HCT116 (cell line): ENCODE data around the gene XYLT1. TPM values are rescaled to one million over a fixed set of nuclear protein-coding genes. Genes with fewer than 3 reads are reported as not detected.

Experiments used
- ATAC-seq: fragments of 200-7000 bp; cut with Tn5 transposase; 2 replicates; pipeline ENCODE4 v1.9.1; 2020; ENCODE audit warnings: mild to moderate bottlenecking, moderate library complexity
- BruUV-seq: library from RNA; stranded (reverse); fragments of 400-500 nt; replicated peaks from 2 replicates; lab custom pipeline; 2021; lab: Mats Ljungman, UMichigan
- CTCF ChIA-PET: fragments of 300-600 bp; sonication (Branson Sonifier 250); formaldehyde crosslinking; loops from one replicate; lab custom pipeline; 2021; ENCODE audit warnings: antibody characterized with exemption; lab: Charles Lee
- POLR2A ChIA-PET: fragments of 300-600, 350-600 bp; sonication (Branson Sonifier 250); formaldehyde crosslinking; loops from one replicate; lab custom pipeline; 2021; ENCODE audit warnings: antibody characterized with exemption; lab: Charles Lee
- RAD21 ChIA-PET, 2 experiments: fragments of 300-600 bp; sonication (Branson Sonifier 250); formaldehyde crosslinking; loops; one replicate each; lab custom pipeline; 2023; ENCODE audit warnings: low total read pairs in 2 of 2; ENCODE audit not compliant: uncharacterized antibody in 2 of 2, unreplicated experiment in 2 of 2, low non-redundant PET in 1 of 2; lab: Charles Lee
- DNase-seq: peaks from one replicate; pipeline ENCODE4 v3.0.0-alpha.2; 2010; ENCODE audit warnings: low read depth, low spot score
- H2AFZ ChIP-seq: fragments of 200-600 bp; shearing (Covaris generic), sonication (generic); 2 replicates; pipeline ENCODE4 v1.6.1; 2017; ENCODE audit warnings: low read depth, mixed run types, mixed read lengths, antibody characterized with exemption, low read length; ENCODE audit not compliant: poor library complexity, severe bottlenecking
- H3K27ac ChIP-seq: 2 replicates; pipeline ENCODE4 v1.5.1; 2012; ENCODE audit warnings: low read depth, low read length
- H3K27me3 ChIP-seq: fragments of 200-600 bp; sonication (generic); 2 replicates; pipeline ENCODE4 v1.6.1; 2016; ENCODE audit warnings: mixed run types, low read length, mixed read lengths; ENCODE audit not compliant: insufficient read depth
- H3K36me3 ChIP-seq, 2 experiments: fragments of 200-500 bp in 1 of 2; fragments of 200-600 bp in 1 of 2; sonication (Bioruptor generic) in 1 of 2; sonication (generic) in 1 of 2; 2 replicates each; pipeline versions ENCODE4 v1.5.1 to v1.6.1; 2014 to 2016; ENCODE audit warnings: low read length in 2 of 2, inconsistent platforms in 1 of 2, mixed read lengths in 1 of 2, mixed run types in 1 of 2; ENCODE audit not compliant: insufficient read depth in 2 of 2, control insufficient read depth in 1 of 2
- H3K4me1 ChIP-seq, 2 experiments: fragments of 200-600 bp in 1 of 2; sonication (generic) in 1 of 2; 2 replicates each; pipeline versions ENCODE4 v1.5.1 to v1.6.1; 2012 to 2017; ENCODE audit warnings: low read length in 2 of 2, inconsistent platforms in 1 of 2, mild to moderate bottlenecking in 1 of 2, mixed read lengths in 1 of 2, mixed run types in 1 of 2, moderate library complexity in 1 of 2; ENCODE audit not compliant: insufficient read depth in 2 of 2, control insufficient read depth in 1 of 2
- H3K4me2 ChIP-seq: fragments of 200-600 bp; sonication (generic); 2 replicates; pipeline ENCODE4 v1.6.1; 2017; ENCODE audit warnings: mixed run types, low read length, mixed read lengths
- H3K4me3 ChIP-seq, 2 experiments: fragments of 200-600 bp in 1 of 2; sonication (generic) in 1 of 2; replicated peaks in 1 of 2; 2 replicates each; pipeline ENCODE4 v1.5.1; 2011 to 2016; ENCODE audit warnings: low read length in 2 of 2, control low read depth in 1 of 2, low read depth in 1 of 2, mild to moderate bottlenecking in 1 of 2, mixed read lengths in 1 of 2, mixed run types in 1 of 2
- H3K79me2 ChIP-seq: fragments of 200-600 bp; sonication (generic); 2 replicates; pipeline ENCODE4 v1.6.1; 2017; ENCODE audit warnings: mild to moderate bottlenecking, mixed run types, low read length, moderate library complexity, mixed read lengths; ENCODE audit not compliant: insufficient read depth
- H3K9ac ChIP-seq: fragments of 200-600 bp; sonication (generic); 2 replicates; pipeline ENCODE4 v1.6.1; 2016; ENCODE audit warnings: low read length, mixed read lengths
- H3K9me2 ChIP-seq: fragments of 200-600 bp; sonication (generic), shearing (Covaris generic); 2 replicates; pipeline ENCODE4 v1.6.1; 2017; ENCODE audit warnings: mixed run types, mild to moderate bottlenecking, moderate library complexity; ENCODE audit not compliant: insufficient read depth
- H3K9me3 ChIP-seq, 2 experiments: fragments of 200-500 bp in 1 of 2; fragments of 200-600 bp in 1 of 2; sonication (Bioruptor generic) in 1 of 2; sonication (generic) in 1 of 2; 2 replicates each; pipeline ENCODE4 v1.6.1; 2014 to 2017; ENCODE audit warnings: low read length in 2 of 2, mixed read lengths in 2 of 2, inconsistent platforms in 1 of 2, low read depth in 1 of 2, mild to moderate bottlenecking in 1 of 2, mixed run types in 1 of 2, moderate library complexity in 1 of 2; ENCODE audit not compliant: control insufficient read depth in 1 of 2, insufficient read depth in 1 of 2
- H4K20me1 ChIP-seq: fragments of 200-600 bp; sonication (generic), shearing (Covaris generic); 2 replicates; pipeline ENCODE4 v1.6.1; 2017; ENCODE audit warnings: mixed run types, mild to moderate bottlenecking, moderate library complexity; ENCODE audit not compliant: insufficient read depth
- EZH2 ChIP-seq: fragments of 200-600 bp; sonication (generic); IDR thresholded peaks from 2 replicates; pipeline ENCODE4 v1.6.1; 2017; ENCODE audit warnings: antibody characterized with exemption, mixed run types
- POLR2AphosphoS5 ChIP-seq: IDR thresholded peaks from 2 replicates; pipeline ENCODE4 v1.6.1; 2011; ENCODE audit warnings: mild to moderate bottlenecking, low read depth, low read length, moderate library complexity
- REST ChIP-seq: IDR thresholded peaks from 2 replicates; pipeline ENCODE4 v1.6.1; 2012; ENCODE audit warnings: low read depth
- TCF7L2 ChIP-seq: IDR thresholded peaks from 2 replicates; pipeline ENCODE4 v1.7.0; 2011; ENCODE audit warnings: borderline replicate concordance, inconsistent platforms; ENCODE audit not compliant: insufficient read depth, insufficient read length; ENCODE audit errors: extremely low read depth
- ZBTB33 ChIP-seq: IDR thresholded peaks from 2 replicates; pipeline ENCODE4 v1.6.1; 2011; ENCODE audit warnings: mild to moderate bottlenecking, low read length, moderate library complexity; ENCODE audit not compliant: insufficient replicate concordance; ENCODE audit errors: extremely low read depth
- ZNF274 ChIP-seq: fragments of 200-500 bp; sonication (Bioruptor generic); IDR thresholded peaks from 2 replicates; pipeline ENCODE4 v1.6.1; 2014; ENCODE audit warnings: mild to moderate bottlenecking, low read depth, low read length, inconsistent platforms
- intact Hi-C: fragments of 100-400 bp; cut with micrococcal nuclease; formaldehyde crosslinking; loops from 2 replicates; pipeline ENCODE4 v1.10.0; 2022
- total RNA-seq: library from RNA; stranded (reverse); gene quantifications from one replicate; pipeline ENCODE4 v1.2.1, GENCODE V29; 2021; ENCODE audit not compliant: unreplicated experiment

The XYLT1 gene
- total RNA-seq, 1 experiment from 2014 or later, result 4.5 TPM

DNA sequence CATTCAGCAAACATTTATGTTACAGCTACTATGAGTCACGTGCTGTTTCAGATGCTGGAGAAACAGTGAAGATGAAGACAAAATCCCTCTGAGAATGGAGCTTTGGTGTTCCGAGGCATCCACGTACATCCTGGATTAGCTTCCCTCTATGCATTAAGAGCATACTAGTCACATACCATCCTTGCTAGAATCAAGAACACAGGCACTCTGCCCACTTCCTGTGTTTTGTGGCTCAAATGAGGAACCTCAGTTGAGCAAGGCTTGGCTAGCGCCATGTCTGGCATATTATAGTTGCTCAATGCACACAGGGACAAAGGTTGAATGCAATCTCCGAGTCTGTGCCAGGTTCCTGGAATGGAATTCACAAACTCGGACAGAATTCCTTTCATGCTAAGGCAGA lies 297.5 kb downstream of the XYLT1 start:
- Histone ChIP-seq H3K9ac (no peak overlapping the region), H3K4me1 (no peaks in the 10 kb centered on the region), H2AFZ (no peak overlapping the region), H3K4me3 (no peak overlapping the region), H3K9me2 (no peaks in the 10 kb centered on the region), H3K4me2 (no peak overlapping the region), H3K27ac (no peak overlapping the region), H3K79me2 (no peaks in the 10 kb centered on the region), H4K20me1 (no peaks in the 10 kb centered on the region), H3K9me3 (no peaks in the 10 kb centered on the region), H3K36me3 (no peaks in the 10 kb centered on the region), H3K27me3 (peaks cover 36% of the 10 kb centered on the region)
- CTCF ChIA-PET, result no interaction called here
- POLR2A ChIA-PET, result no interaction called here
- intact Hi-C loops, result loop anchor here (10.0 kb wide), 1 partner anchor 58 kb away; no protein-coding TSS in a partner anchor
- DNase-seq, result no peak
- TF ChIP-seq ZNF274, result no peak
- no peak for TF ChIP-seq TCF7L2
- no peak for TF ChIP-seq ZBTB33
- no peak for TF ChIP-seq EZH2
- no peak for TF ChIP-seq REST
- no peak for TF ChIP-seq POLR2AphosphoS5
- ATAC-seq, result no peak
- RAD21 ChIA-PET, result no interaction called here
- no TSS peak for BruUV-seq
